GM12801 (cell line): Measurements from ENCODE around the gene CLCN1.

Experiments used
- CTCF ChIP-seq: IDR thresholded peaks from one replicate; pipeline ENCODE4 v1.5.1; 2011; ENCODE audit warnings: control low read depth; ENCODE audit not compliant: insufficient read length; ENCODE audit errors: extremely low read depth

CLCN1 gene

GRCh38 chr7:143281529-143281928 lies 34.4 kb upstream of the CLCN1 start:
- TF ChIP-seq CTCF, result no peak

GRCh38 chr7:143282124-143282523 lies 33.8 kb upstream of the CLCN1 start:
- TF ChIP-seq CTCF, result no peak

- TF ChIP-seq CTCF, result no peak
These were observed 32.5 kb upstream of the CLCN1 start for GRCh38 chr7:143283381-143283780.

- no peak for TF ChIP-seq CTCF
These were observed 31.1 kb upstream of the CLCN1 start, which contains the start of gene TMEM139 for GRCh38 chr7:143284591-143285469. TSS of gene TMEM139 (plus strand) at chr7:143284958. CDS start at chr7:143285958, 1,000 bp downstream.

- no peak for TF ChIP-seq CTCF
These were observed 30.5 kb upstream of the CLCN1 start for GRCh38 chr7:143285470-143285778.

GRCh38 chr7:143285806-143286521 lies 29.9 kb upstream of the CLCN1 start:
- no peak for TF ChIP-seq CTCF

GRCh38 chr7:143286522-143286890 lies 29.4 kb upstream of the CLCN1 start:
- TF ChIP-seq CTCF, result no peak
